Motor neuron (in vitro differentiated cells): ENCODE data around the gene DIO1. TPM values are rescaled to one million over a fixed set of nuclear protein-coding genes. Genes with fewer than 3 reads are reported as not detected.

Source experiments
- ATAC-seq, 8 experiments: fragments of 200-7000 bp; cut with Tn5 transposase; replicated peaks in 6 of 8; 2 replicates each; pipeline ENCODE4 v1.8.0; 2021; ENCODE audit warnings: mild to moderate bottlenecking in 8 of 8, moderate library complexity in 8 of 8
- H3K27ac ChIP-seq, 2 donors: fragments of 250-450 bp; sonication (Bioruptor Pico); 2 replicates each; pipeline ENCODE4 v1.9.0; 2021; ENCODE audit warnings: antibody characterized with exemption in 2 of 2, mild to moderate bottlenecking in 2 of 2, moderate library complexity in 1 of 2
- H3K4me1 ChIP-seq, 2 donors: fragments of 250-450 bp; sonication (Bioruptor Pico); replicated peaks in 1 of 2; 2 replicates each; pipeline ENCODE4 v1.6.1; 2021; ENCODE audit warnings: antibody characterized with exemption in 2 of 2, mild to moderate bottlenecking in 2 of 2, moderate library complexity in 1 of 2
- H3K4me3 ChIP-seq, 5 donors: fragments of 250-450 bp; sonication (Bioruptor Pico); 2 replicates each; pipeline ENCODE4 v1.9.0; 2021; ENCODE audit warnings: antibody characterized with exemption in 5 of 5, mild to moderate bottlenecking in 5 of 5, moderate library complexity in 4 of 5
- WGBS, 10 experiments: fragments of 450-650 bp; shearing (Covaris generic); methylation state at CpG; one replicate each; pipeline ENCODE4 v1.0.0; 2022; 5-methylcytosine and 5-hydroxymethylcytosine counted together
- in situ Hi-C, 9 experiments: fragments of 400-800 bp; cut with MboI; loops; one replicate each; pipeline ENCODE4 v1.15.0; 2021; ENCODE audit warnings: low sequenced_read_pairs in 9 of 9, low pct_unique_long_range_greater_than_20kb in 2 of 9; ENCODE audit not compliant: unreplicated experiment in 9 of 9
- total RNA-seq, 8 experiments: library from RNA; unstranded; fragments of 300-600 nt; gene quantifications; 2 replicates each; pipeline versions ENCODE4 v1.2.3 to v1.2.4, GENCODE V29; 2022

The DIO1 gene
- total RNA-seq, 8 experiments from 2014 or later: 0.15 to 1.2 (median 0.35) TPM

- Histone ChIP-seq H3K4me1 (peaks cover 3 to 4% of the 10 kb centered on the region in 2 donors), H3K27ac (no peak overlapping the region), H3K4me3 (no peak overlapping the region)
- peak in 2 of 8 experiments; percentile 35 to 86 for ATAC-seq
- WGBS, 10 experiments: 13 to 92% (median 83%) methylated on average over 1 to 2 of the region's 2 CpGs; no CpG with 5 or more reads in 4 of the 10 experiments
- in situ Hi-C loops: no loop called here
Measured at GRCh38 chr1:53899206-53899628, 5.2 kb downstream of the DIO1 start.

GRCh38 chr1:53899708-53900107, 5.7 kb downstream of the DIO1 start:
- ATAC-seq: no peak
- WGBS, 10 experiments: 83 to 100% (median 92%) methylated on average over 1 to 3 of the region's 3 CpGs; no CpG with 5 or more reads in 3 of the 10 experiments
- Histone ChIP-seq H3K4me3 (no peak overlapping the region), H3K4me1 (peaks cover 3 to 4% of the 10 kb centered on the region in 2 donors), H3K27ac (no peak overlapping the region)
- in situ Hi-C loops: no loop called here

- no peak overlapping the region for H3K27ac ChIP-seq
- ATAC-seq: peak in 4 of 8 experiments; percentile 14 to 77 (median 59)
- no peak overlapping the region for H3K4me3 ChIP-seq
- WGBS, 10 experiments: 56 to 100% (median 86%) methylated on average over 2 to 6 of the region's 7 CpGs; no CpG with 5 or more reads in 1 of the 10 experiments
- H3K4me1 ChIP-seq: peaks cover 3 to 4% of the 10 kb centered on the region in 2 donors
- in situ Hi-C loops: no loop called here
Measured at GRCh38 chr1:53902235-53903138, 8.5 kb downstream of the DIO1 start.

GRCh38 chr1:53905509-53905908, 11.5 kb downstream of the DIO1 start:
- H3K4me3 ChIP-seq: no peak overlapping the region
- no peak for ATAC-seq
- H3K27ac ChIP-seq: no peak overlapping the region
- 83 to 100% (median 94%) methylated on average over 1 to 8 of the region's 8 CpGs; no CpG with 5 or more reads in 2 of the 10 experiments for WGBS, 10 experiments
- H3K4me1 ChIP-seq: peaks cover 3 to 4% of the 10 kb centered on the region in 2 donors
- in situ Hi-C loops: no loop called here

GRCh38 chr1:53906121-53906520, 12.1 kb downstream of the DIO1 start:
- H3K4me3 ChIP-seq: no peak overlapping the region
- H3K4me1 ChIP-seq: peaks cover 3 to 4% of the 10 kb centered on the region in 2 donors
- 77 to 100% (median 96%) methylated on average over 1 to 4 of the region's 4 CpGs; no CpG with 5 or more reads in 5 of the 10 experiments for WGBS, 10 experiments
- no peak overlapping the region for H3K27ac ChIP-seq
- in situ Hi-C loops: no loop called here
- no peak for ATAC-seq

GRCh38 chr1:53909946-53910345, 16.0 kb downstream of the DIO1 start:
- H3K4me3 ChIP-seq: no peak overlapping the region
- in situ Hi-C loops: no loop called here
- WGBS, 10 experiments: 86 to 100% (median 90%) methylated on average over 1 to 3 of the region's 3 CpGs; no CpG with 5 or more reads in 4 of the 10 experiments
- peaks cover 0 to 12% of the 10 kb centered on the region in 2 donors for H3K4me1 ChIP-seq
- H3K27ac ChIP-seq: no peak overlapping the region
- ATAC-seq: no peak

- Histone ChIP-seq H3K4me1 (peaks cover 2 to 12% of the 10 kb centered on the region in 2 donors), H3K27ac (no peak overlapping the region), H3K4me3 (no peak overlapping the region)
- no peak for ATAC-seq
- WGBS, 10 experiments: 93 to 100% (median 100%) methylated on average over 2 to 4 of the region's 4 CpGs; no CpG with 5 or more reads in 1 of the 10 experiments
- in situ Hi-C loops: no loop called here
Measured at GRCh38 chr1:53911442-53911841, 17.5 kb downstream of the DIO1 start.

GRCh38 chr1:53913352-53914033, 19.5 kb downstream of the DIO1 start:
- ATAC-seq: peak in 4 of 8 experiments; percentile 29 to 71 (median 56)
- H3K27ac ChIP-seq: peak overlapping the region in 1 of 2 donors; percentile 13
- in situ Hi-C loops: no loop called here
- 50 to 100% (median 71%) methylated on average over 1 to 5 of the region's 5 CpGs; no CpG with 5 or more reads in 1 of the 10 experiments for WGBS, 10 experiments
- H3K4me3 ChIP-seq: no peak overlapping the region
- peaks cover 2 to 12% of the 10 kb centered on the region in 2 donors for H3K4me1 ChIP-seq

- in situ Hi-C loops: no loop called here
- Histone ChIP-seq H3K27ac (no peak overlapping the region), H3K4me1 (peaks cover 2 to 9% of the 10 kb centered on the region in 2 donors), H3K4me3 (no peak overlapping the region)
- 60 to 100% (median 96%) methylated on average over 1 to 5 of the region's 5 CpGs for WGBS, 10 experiments
- ATAC-seq: no peak
Measured at GRCh38 chr1:53918343-53918742, 24.4 kb downstream of the DIO1 start.

GRCh38 chr1:53919675-53920066, 25.7 kb downstream of the DIO1 start:
- Histone ChIP-seq H3K27ac (no peak overlapping the region), H3K4me1 (peaks cover 0 to 2% of the 10 kb centered on the region in 2 donors), H3K4me3 (no peak overlapping the region)
- in situ Hi-C loops: no loop called here
- ATAC-seq: no peak
- 64 to 100% (median 93%) methylated on average over 1 to 3 of the region's 3 CpGs; no CpG with 5 or more reads in 3 of the 10 experiments for WGBS, 10 experiments

GRCh38 chr1:53927376-53927881, 33.4 kb downstream of the DIO1 start:
- no peak for ATAC-seq
- Histone ChIP-seq H3K4me1 (no peaks in the 10 kb centered on the region), H3K27ac (no peak overlapping the region), H3K4me3 (no peak overlapping the region)
- WGBS, 10 experiments: 74 to 100% (median 100%) methylated on average over 1 to 2 of the region's 2 CpGs; no CpG with 5 or more reads in 2 of the 10 experiments
- in situ Hi-C loops: no loop called here

GRCh38 chr1:53929246-53929960, 35.4 kb downstream of the DIO1 start:
- ATAC-seq: peak in 1 of 8 experiments; percentile 75
- in situ Hi-C loops: no loop called here
- H3K27ac ChIP-seq: no peak overlapping the region
- no peaks in the 10 kb centered on the region for H3K4me1 ChIP-seq
- 5 to 100% (median 93%) methylated on average over 1 to 2 of the region's 2 CpGs for WGBS, 10 experiments
- no peak overlapping the region for H3K4me3 ChIP-seq
